Natural killer cell (primary cell): ENCODE results near the gene LZTFL1. TPM values are rescaled to one million over a fixed set of nuclear protein-coding genes. Genes with fewer than 3 reads are reported as not detected.

Experiments used
- ATAC-seq, 3 donors: fragments of 150-1000 bp in 2 of 3; fragments of 200-7000 bp in 1 of 3; cut with Tn5 transposase; 1 replicate in 1 of 3; 2 replicates in 2 of 3; pipeline ENCODE4 v1.10.0; 2021; ENCODE audit warnings: mild to moderate bottlenecking in 2 of 3, moderate library complexity in 2 of 3
- DNase-seq, 2 donors: peaks; one replicate each; pipeline versions ENCODE4 v3.0.0 to v3.0.0-alpha.2; 2013 to 2021; ENCODE audit warnings: mixed read lengths in 1 of 2
- H3K27ac ChIP-seq: one replicate; pipeline ENCODE4 v1.5.1; 2013; ENCODE audit warnings: mild to moderate bottlenecking, low read length
- H3K27me3 ChIP-seq: one replicate; pipeline ENCODE4 v1.6.1; 2013; ENCODE audit warnings: low read length; ENCODE audit not compliant: control insufficient read depth, insufficient read depth
- H3K36me3 ChIP-seq: one replicate; pipeline ENCODE4 v1.6.1; 2013; ENCODE audit warnings: low read length; ENCODE audit not compliant: control insufficient read depth, insufficient read depth
- H3K4me1 ChIP-seq: one replicate; pipeline ENCODE4 v1.6.1; 2013; ENCODE audit warnings: low read length; ENCODE audit not compliant: control insufficient read depth, insufficient read depth
- H3K4me3 ChIP-seq: one replicate; pipeline ENCODE4 v1.5.1; 2013; ENCODE audit warnings: low read length
- H3K9me3 ChIP-seq: one replicate; pipeline ENCODE4 v1.6.1; 2013; ENCODE audit warnings: low read length; ENCODE audit not compliant: control insufficient read depth, insufficient read depth
- H3K27ac Mint-ChIP-seq, 2 donors: one replicate each; pipeline ENCODE4 v1.8.0; 2022; ENCODE audit warnings: mild to moderate bottlenecking in 2 of 2, mixed read lengths in 2 of 2, moderate library complexity in 1 of 2
- H3K27me3 Mint-ChIP-seq, 2 donors: one replicate each; pipeline ENCODE4 v1.8.0; 2022; ENCODE audit warnings: low read depth in 2 of 2, mixed read lengths in 2 of 2
- H3K36me3 Mint-ChIP-seq: one replicate; pipeline ENCODE4 v1.8.0; 2022; ENCODE audit warnings: mixed read lengths
- H3K4me1 Mint-ChIP-seq, 2 donors: one replicate each; pipeline ENCODE4 v1.8.0; 2022; ENCODE audit warnings: mixed read lengths in 2 of 2
- H3K4me3 Mint-ChIP-seq: one replicate; pipeline ENCODE4 v1.8.0; 2022; ENCODE audit warnings: mild to moderate bottlenecking, moderate library complexity, mixed read lengths
- H3K9me3 Mint-ChIP-seq, 2 donors: one replicate each; pipeline ENCODE4 v1.8.0; 2022; ENCODE audit warnings: mixed read lengths in 2 of 2
- WGBS: methylation state at CpG from one replicate; pipeline ENCODE4 v1.1.7; 2013; ENCODE audit warnings: missing lambda C conversion rate; ENCODE audit not compliant: insufficient coverage; 5-methylcytosine and 5-hydroxymethylcytosine counted together
- intact Hi-C: fragments of 100-400 bp; cut with micrococcal nuclease; formaldehyde crosslinking; loops from one replicate; pipeline ENCODE4 v1.14.2; 2022
- total RNA-seq, 4 donors: library from RNA; stranded (reverse); fragments of 120-200 nt in 1 of 4; gene quantifications; one replicate each; pipeline versions ENCODE4 v1.2.3 to v1.2.4, GENCODE V29; 2013 to 2022
- TF ChIP-seq, protein P1 (sequence below): fragments of 200-600 bp; IDR thresholded peaks from one replicate; pipeline ENCODE4 v1.8.0; 2022; ENCODE audit warnings: antibody characterized with exemption

LZTFL1 gene
- total RNA-seq, 3 donors from 2014 or later (not counting 1 experiment from before 2014, with no cell fraction given), result 16.4 to 19.8 (median 17.2) TPM

DNA sequence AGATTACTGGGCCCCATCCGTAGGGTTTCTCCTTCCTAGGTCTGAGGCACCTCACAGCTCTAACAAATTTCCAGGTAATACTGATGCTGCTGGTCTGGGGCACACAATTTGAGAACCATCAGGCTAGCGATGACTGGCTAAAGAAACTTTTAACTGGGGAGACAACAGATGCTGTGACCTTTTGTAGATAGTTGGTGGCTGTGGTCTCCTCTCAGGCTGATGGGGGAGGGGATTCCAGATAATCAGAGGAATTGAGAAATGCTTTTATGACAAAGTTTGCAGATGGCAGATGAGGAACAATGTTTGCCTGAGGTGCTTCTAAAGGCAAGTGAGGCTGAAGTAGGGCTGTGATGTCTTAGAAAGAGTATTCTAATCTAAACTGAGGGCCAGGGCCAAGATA, 30.6 kb upstream of the LZTFL1 start:
- Mint-ChIP-seq H3K27ac (peak overlapping the region in 1 of 2 donors; percentile 74), H3K4me3 (no peak overlapping the region), H3K9me3 (peaks cover 0 to 4% of the 10 kb centered on the region in 2 donors), H3K4me1 (peaks cover 28 to 55% of the 10 kb centered on the region in 2 donors), H3K36me3 (no peaks in the 10 kb centered on the region), H3K27me3 (peaks cover 7 to 57% of the 10 kb centered on the region in 2 donors)
- H3K9me3 ChIP-seq, result no peaks in the 10 kb centered on the region
- ATAC-seq (no peak), DNase-seq (no peak)
- no peak overlapping the region for H3K27ac ChIP-seq
- no peak overlapping the region for H3K4me3 ChIP-seq
- intact Hi-C loops, result no loop called here
- peaks cover 30% of the 10 kb centered on the region for H3K4me1 ChIP-seq
- 79% methylated on average over 2 of the region's 2 CpGs for WGBS
- H3K27me3 ChIP-seq, result peaks cover 22% of the 10 kb centered on the region
- TF ChIP-seq, protein P1, sequence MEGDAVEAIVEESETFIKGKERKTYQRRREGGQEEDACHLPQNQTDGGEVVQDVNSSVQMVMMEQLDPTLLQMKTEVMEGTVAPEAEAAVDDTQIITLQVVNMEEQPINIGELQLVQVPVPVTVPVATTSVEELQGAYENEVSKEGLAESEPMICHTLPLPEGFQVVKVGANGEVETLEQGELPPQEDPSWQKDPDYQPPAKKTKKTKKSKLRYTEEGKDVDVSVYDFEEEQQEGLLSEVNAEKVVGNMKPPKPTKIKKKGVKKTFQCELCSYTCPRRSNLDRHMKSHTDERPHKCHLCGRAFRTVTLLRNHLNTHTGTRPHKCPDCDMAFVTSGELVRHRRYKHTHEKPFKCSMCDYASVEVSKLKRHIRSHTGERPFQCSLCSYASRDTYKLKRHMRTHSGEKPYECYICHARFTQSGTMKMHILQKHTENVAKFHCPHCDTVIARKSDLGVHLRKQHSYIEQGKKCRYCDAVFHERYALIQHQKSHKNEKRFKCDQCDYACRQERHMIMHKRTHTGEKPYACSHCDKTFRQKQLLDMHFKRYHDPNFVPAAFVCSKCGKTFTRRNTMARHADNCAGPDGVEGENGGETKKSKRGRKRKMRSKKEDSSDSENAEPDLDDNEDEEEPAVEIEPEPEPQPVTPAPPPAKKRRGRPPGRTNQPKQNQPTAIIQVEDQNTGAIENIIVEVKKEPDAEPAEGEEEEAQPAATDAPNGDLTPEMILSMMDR, result no peak
- H3K36me3 ChIP-seq, result no peaks in the 10 kb centered on the region

DNA sequence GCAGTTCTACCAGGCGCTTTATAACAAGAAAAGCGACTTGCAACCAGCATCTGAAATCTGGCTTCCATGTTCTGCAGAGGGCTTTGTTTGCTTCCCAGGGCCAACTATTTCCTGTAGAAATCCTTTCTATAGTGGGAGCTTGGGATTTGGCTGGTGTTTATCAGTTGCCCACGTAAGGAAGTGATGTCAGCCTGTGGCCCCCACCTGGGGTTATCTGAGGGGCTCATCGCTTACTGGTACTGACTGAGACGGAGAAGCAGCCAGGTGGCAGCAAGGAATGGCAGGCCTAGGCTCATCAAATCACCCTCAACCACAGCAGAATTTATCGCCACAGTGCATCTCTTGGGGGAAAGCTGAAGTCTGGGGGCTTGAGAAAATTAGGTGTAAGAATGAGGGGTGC, 29.9 kb upstream of the LZTFL1 start:
- no peak overlapping the region for H3K4me3 Mint-ChIP-seq
- peak overlapping the region in 1 of 2 donors; percentile 74 for H3K27ac Mint-ChIP-seq
- H3K9me3 ChIP-seq, result no peaks in the 10 kb centered on the region
- TF ChIP-seq, protein P1, result no peak
- no peaks in the 10 kb centered on the region for H3K36me3 ChIP-seq
- peaks cover 28 to 58% of the 10 kb centered on the region in 2 donors for H3K4me1 Mint-ChIP-seq
- H3K27ac ChIP-seq, result no peak overlapping the region
- DNase-seq (no peak), ATAC-seq (no peak)
- intact Hi-C loops, result no loop called here
- peaks cover 30% of the 10 kb centered on the region for H3K4me1 ChIP-seq
- H3K36me3 Mint-ChIP-seq, result no peaks in the 10 kb centered on the region
- no peak overlapping the region for H3K4me3 ChIP-seq
- H3K27me3 ChIP-seq, result peaks cover 22% of the 10 kb centered on the region
- H3K27me3 Mint-ChIP-seq, result peaks cover 7 to 64% of the 10 kb centered on the region in 2 donors
- 87% methylated on average over 5 of the region's 6 CpGs for WGBS
- peaks cover 0 to 4% of the 10 kb centered on the region in 2 donors for H3K9me3 Mint-ChIP-seq

DNA sequence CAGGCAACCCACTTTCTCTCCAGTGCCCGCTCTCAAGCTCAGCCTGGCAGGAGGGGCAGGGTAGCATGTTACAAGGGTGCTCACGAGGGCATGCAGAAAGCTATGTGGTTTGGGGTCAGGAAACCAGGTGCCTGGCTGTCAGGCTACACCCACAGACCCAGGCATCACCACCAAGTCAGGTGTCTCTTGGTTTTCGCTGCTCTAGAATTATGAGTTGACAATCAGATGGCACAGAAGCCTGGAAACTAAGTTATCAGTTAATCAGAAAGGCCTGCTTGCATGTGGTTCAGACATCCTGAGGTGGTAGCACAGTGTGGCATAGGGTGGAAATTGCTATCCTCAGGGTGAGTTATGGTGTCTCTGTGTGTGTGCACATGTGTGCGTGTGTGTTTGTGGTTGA, 28.2 kb upstream of the LZTFL1 start:
- H3K9me3 Mint-ChIP-seq, result peaks cover 0 to 4% of the 10 kb centered on the region in 2 donors
- no peak overlapping the region for H3K27ac ChIP-seq

More for the DNA sequence above, 28.2 kb upstream of the LZTFL1 start:
- H3K4me3 ChIP-seq, result no peak overlapping the region
- peaks cover 30% of the 10 kb centered on the region for H3K4me1 ChIP-seq
- H3K36me3 ChIP-seq, result no peaks in the 10 kb centered on the region
- H3K9me3 ChIP-seq, result no peaks in the 10 kb centered on the region
- DNase-seq (peak; percentile 35 to 89), ATAC-seq (peak; percentile 81 to 93 (median 85))
- H3K27me3 ChIP-seq, result peaks cover 15% of the 10 kb centered on the region
- Mint-ChIP-seq H3K27me3 (peaks cover 7 to 57% of the 10 kb centered on the region in 2 donors), H3K27ac (peak overlapping the region in 1 of 2 donors; percentile 72), H3K4me3 (peak overlapping the region; percentile 3), H3K36me3 (no peaks in the 10 kb centered on the region), H3K4me1 (peaks cover 32 to 60% of the 10 kb centered on the region in 2 donors)
- TF ChIP-seq, protein P1, result no peak
- intact Hi-C loops, result loop anchor here (1.0 kb wide), 1 partner anchor 11 kb away; no protein-coding TSS in a partner anchor
- 3% methylated on average over 3 of the region's 4 CpGs for WGBS
